Daoy (cell line): ENCODE data around the gene HSD17B4. TPM values are rescaled to one million over a fixed set of nuclear protein-coding genes. Genes with fewer than 3 reads are reported as not detected.

Experiments used
- total RNA-seq: library from RNA; depleted of rRNA; stranded (reverse); fragments of >200 nt; shearing (Covaris generic); gene quantifications from 2 replicates; pipeline ENCODE4 v1.2.3, GENCODE V29; 2014; rRNA removed

Gene HSD17B4
- total RNA-seq, 1 experiment from 2014 or later, result 193 TPM

Other genes with a start within 250 kb of the HSD17B4 start
- gene TNFAIP8, start 96.5 kb upstream of the HSD17B4 start, total RNA-seq, result 51.7 and 52.8 TPM in 2 replicates
- gene FAM170A, start 177.1 kb downstream of the HSD17B4 start, total RNA-seq, result not detected in 2 replicates